MV-4-11 (cell line): ENCODE data around the gene SHLD2.
"Not testable (repeated sequence)": the region's sequence is repeated elsewhere in the genome, so short reads cannot be mapped to it uniquely, and the experiment has no call there.

Experiments used
- DNase-seq: peaks from one replicate; lab custom pipeline; 2025; lab: John Stamatoyannopoulos, UW

SHLD2 gene, protein sequence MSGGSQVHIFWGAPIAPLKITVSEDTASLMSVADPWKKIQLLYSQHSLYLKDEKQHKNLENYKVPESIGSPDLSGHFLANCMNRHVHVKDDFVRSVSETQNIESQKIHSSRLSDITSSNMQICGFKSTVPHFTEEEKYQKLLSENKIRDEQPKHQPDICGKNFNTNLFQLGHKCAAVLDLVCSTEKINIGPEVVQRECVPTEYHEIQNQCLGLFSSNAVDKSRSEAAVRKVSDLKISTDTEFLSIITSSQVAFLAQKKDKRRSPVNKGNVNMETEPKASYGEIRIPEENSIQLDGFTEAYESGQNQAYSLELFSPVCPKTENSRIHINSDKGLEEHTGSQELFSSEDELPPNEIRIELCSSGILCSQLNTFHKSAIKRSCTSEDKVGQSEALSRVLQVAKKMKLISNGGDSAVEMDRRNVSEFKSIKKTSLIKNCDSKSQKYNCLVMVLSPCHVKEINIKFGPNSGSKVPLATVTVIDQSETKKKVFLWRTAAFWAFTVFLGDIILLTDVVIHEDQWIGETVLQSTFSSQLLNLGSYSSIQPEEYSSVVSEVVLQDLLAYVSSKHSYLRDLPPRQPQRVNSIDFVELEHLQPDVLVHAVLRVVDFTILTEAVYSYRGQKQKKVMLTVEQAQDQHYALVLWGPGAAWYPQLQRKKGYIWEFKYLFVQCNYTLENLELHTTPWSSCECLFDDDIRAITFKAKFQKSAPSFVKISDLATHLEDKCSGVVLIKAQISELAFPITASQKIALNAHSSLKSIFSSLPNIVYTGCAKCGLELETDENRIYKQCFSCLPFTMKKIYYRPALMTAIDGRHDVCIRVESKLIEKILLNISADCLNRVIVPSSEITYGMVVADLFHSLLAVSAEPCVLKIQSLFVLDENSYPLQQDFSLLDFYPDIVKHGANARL

DNA sequence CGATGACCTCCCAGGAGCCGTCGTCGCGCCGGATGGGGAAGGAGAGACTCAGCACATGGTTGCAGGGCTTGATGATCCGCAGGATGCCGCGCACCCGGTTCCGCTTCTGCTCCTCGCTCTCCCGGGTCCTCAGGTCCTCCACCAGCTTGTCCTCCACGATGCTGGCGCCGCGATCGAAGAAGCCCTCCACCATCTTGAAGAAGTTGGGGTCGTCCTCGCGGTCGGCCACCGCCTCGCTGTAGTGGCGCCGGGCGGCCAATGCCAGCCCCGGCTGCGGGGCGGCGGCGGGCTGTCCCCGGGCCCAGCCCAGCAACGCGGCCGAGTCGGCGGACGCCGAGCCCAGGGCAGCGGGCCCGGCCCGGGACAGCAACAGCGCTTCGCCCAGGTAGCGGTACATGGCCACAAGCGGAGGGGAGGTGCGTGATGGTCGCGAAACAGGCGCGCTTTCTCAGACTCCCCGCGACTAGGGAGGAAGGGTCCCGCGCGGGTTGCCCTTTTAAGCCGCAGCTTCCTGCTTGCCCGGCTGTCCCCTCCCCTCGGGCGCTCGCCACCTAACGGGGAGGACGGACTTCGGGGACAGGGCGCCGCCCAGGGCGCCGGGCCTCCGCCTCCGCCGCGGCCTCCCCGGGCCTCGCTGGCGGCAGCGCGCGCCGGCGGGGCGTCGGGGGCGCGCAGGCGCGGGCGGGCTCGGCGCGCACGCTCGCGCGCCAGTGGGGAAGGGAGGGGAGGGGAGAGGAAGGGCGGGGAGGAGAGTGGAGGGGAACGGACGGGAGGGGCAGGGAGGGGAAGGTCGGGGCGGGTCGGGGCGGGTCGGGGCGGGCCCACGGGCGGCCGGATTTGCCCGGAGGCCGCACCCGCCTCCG lies at the start of gene SHLD2, which contains the start of gene GLUD1:
SHLD2 (plus strand) TSS at position 834 of the 863 bp plus-strand sequence. CDS start 56,149 bp downstream, outside the sequence.
GLUD1 (minus strand) TSS at position 471 of the 863 bp plus-strand sequence; CDS start at position 397, 74 bp downstream.
- DNase-seq = peak; percentile 88

DNA sequence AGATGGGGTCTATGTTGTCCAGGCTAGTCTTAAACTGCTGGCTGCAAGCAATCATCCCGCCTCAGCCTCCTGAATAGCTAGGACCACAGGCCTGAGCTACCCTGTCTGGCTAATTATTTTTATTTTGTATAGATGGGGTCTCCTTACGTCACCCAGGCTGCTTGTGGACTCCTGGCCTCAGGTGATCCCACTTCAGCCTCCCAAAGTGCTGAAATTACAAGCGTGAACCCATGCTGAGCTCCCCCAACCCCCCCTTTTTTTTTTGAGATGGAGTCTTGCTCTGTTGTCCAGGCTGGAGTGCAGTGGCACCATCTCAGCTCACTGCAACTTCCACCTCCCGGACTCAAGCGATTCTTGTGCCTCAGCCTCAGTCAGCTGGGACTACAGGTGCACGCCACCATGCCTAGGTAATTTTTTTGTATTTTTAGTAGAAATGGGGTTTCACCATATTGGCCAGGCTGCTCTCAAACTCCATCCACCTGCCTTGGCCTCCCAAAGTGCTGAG lies 49.5 kb upstream of the SHLD2 start:
- DNase-seq = no peak

DNA sequence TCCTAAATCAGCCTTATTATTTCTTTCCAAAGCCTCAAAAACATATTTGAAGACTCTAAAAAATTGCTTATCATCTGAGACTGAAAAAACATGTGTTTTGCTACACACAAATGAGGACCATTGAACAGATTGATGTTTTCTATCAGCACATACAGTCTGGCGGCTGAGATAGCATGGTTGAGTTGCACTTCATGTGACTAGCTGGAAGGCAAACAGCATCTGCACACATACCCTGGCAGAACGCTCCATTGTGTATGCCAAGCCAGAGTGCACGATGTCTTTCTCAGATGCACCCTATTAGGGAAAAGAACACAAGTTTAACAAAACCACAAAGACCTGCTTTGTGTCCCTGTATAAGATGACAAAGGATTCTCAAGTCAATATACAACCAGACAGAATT lies 41.9 kb upstream of the SHLD2 start:
- DNase-seq = no peak

DNA sequence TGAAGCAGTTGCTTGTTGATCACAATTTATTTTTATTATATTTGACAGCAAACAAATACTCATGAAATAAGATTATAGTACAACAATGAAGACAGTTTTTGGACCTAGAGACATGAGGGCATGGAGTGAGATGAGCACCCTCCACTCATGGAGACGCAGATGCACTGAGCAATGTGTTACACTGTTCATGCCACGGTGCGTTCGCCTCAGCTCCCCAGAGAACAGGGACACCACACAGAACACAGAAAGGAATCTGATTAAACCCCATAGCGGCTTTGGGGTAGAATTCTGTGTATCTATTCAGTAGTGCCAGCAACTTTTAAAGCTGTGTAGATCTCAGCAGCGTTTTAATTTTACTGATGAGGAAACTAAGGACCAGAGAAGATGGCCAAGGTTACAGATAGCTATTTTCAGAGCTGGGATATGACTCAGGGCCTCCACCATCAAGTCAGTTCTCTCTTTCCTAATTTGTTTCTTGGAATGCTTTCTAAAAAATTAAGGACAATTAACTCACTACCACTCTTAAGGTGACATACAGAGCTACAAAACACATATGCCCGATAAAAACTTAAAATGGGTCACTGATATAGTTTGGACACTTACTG lies 41.3 kb upstream of the SHLD2 start:
- DNase-seq = no peak

DNA sequence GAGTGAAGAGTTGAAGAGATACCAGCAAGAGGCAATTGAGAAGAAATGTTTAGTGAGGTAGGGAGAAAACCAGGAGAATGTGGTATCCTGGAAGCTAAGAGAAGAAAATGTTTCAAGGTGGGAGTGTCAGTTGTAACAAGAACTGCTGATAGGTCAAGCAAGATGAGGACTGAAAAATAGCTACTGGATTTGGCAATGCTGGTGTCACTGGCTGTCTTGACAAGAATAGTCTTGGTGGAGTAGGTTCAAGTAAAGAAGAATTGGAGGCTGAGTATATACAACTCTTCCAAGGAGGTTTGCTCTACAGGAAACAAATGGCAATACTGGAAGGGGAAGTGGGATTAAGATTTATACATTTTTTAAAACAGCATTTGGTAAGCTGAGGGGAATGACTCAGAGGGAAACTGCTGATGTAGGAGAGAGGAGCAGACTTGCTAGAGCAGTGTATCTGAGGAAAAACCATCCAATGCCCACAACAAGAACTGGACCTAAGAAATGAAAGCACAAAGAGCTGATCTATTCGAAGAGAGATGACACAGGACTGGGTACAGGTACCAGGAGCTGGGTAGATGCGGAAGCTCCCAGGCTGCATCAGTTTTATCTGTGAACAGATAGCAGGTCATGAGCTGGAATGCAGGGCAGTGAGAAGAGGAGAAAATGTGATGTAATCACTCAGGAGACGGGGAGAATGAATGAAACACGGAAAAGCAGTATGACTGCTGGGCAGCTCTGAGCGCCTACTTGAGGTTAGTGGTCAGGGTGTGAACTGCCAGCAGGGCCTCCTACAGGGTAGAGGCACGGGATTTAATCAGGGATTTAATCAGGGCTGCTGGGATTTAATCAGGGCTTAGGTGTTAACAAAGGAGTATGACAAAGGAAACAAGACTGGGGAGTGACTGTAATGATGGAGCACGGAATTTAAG lies 40.4 kb upstream of the SHLD2 start:
- peak; percentile 98 for DNase-seq

DNA sequence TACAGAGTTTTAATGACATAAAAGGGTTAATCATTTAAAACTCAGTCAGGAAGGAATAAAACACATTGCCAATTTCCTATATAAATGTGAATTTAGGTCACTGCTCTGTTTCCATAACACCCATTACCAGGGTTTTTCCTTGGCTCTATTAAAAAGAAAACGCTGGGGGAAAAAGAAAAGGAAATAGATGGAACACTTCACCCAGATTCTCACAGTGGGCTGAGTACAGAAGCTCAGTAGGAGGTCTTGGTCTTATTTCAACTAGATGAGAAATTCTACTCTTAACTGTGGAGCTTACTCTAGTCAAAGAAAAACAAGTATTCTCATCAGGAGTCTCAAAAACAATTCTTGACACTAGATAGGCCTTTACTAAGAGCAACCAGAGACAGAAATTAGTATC lies 36.8 kb upstream of the SHLD2 start:
- DNase-seq = no peak

DNA sequence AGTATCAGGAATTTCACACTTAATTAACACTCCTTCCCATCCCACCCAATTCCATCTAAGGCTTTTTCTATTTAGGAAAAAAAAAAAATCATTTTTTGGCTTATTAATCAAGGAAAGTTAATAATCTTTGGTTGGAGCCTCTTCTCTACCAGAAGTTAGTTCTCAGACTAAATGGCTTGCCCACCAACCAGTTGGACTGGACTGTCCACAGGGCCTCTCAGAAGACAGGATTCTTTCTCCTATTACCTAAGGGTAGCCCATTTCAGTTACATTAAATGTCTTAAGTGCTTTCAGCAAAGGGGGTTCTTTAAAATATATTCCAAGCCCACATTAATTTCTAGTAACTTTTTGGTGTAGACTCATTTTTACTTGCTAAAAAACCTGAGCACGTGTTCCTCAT lies 35.6 kb upstream of the SHLD2 start:
- no peak for DNase-seq

DNA sequence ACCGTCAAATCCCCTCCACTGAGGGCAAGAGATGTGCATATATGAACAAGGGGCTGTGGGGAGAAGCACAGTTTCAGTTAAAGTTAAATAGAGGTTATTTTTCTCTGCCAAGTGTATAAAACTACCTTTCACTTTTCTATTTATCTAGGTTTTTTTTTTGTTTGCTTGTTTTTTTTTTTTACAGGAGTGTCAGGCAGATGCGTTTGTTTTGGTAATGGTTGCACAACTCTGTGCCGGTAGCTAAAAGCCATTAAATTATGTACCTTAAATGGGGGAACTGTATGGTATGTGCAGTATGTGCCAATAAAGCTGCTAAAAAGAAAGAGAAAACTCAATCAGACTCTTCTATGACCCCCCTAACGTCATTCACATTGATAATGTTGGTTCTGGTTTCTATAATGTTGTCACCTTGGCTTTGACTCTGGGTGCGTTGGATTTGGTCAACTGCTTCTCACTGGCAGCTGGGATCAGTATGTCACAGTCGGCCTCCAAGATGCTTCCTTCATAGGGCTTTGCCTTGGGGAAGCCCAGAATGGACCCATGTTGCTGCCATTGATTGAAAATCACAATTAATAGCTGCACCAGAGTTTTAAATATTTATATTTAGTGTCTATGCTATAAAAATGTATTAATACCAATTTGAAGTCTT lies 34.6 kb upstream of the SHLD2 start:
- DNase-seq = no peak

DNA sequence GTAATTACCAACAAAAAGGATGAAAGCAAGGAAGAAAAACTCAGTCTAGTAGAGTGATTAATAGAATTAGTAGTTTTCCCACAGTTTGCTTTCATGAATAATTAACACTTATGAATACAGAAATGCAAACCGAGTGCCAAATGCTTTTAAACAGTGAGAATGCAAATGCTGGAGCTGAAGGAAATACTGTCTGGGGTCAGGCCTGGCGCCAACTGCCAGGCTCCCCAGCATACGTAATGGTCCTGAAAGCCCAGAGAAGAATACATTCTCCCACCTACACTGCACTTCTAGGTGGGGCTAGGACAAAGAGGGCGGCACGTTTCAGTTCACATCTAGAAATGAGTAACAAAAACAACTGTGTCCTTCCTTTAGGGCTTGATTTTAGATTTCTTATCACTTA lies 30.4 kb upstream of the SHLD2 start:
- DNase-seq = no peak

DNA sequence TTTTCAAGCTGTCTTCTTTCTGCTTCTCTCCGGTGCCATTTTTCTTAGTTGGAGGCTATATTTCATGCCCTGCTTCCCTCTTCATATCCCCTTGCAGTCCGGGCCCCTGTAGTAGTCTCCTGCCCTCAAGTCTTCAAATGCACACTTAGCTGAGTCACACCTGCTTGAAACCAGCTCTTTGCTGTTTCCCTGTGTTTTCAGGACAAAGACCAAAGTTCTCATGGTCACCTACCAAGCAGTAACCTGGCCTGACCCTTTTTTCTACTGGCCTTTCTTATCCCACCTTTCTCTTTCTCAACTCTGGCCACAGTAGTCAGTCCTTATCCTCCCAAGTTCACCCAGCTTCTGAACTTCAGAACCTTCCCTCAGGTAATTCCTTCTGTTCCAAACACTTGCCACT lies 28.8 kb upstream of the SHLD2 start:
- DNase-seq = no peak

DNA sequence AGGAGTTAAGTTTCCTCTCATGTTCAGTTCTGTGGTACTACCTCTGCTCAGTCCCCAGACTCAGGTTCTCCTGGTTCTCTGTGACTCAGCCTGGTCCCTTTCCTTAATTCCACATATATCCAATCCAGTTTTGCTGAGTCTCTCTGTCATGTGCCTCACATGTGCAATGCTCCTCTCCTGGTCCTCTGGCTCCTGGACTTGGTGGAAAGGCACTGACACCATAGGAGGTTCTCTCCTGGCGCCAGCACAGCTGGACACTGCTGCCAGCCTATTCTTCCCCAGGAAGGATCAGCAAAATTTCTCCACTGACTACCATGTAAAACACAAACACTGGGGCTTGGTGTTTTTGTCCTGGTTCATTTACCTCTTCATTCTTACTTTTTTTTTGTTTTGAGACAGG lies 28.1 kb upstream of the SHLD2 start:
- DNase-seq = no peak

DNA sequence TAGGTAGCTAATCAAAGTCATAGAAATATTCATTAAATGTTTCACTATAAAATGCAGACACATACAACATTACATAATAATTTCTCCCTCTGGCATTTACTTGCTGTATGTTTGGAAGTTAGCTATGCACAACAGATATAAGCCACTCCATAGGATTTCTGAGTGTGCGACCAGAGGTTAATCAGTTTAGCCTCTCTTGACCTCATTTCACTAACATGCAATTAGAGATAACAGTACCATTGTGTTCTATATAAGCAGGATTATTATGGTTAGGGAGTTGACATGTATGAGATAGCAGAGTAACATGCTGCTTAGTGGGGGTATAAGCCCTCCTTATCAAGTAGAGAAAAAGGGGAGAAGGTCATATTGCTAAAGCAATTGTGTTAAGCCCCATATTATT lies 26.7 kb upstream of the SHLD2 start:
- no peak for DNase-seq

DNA sequence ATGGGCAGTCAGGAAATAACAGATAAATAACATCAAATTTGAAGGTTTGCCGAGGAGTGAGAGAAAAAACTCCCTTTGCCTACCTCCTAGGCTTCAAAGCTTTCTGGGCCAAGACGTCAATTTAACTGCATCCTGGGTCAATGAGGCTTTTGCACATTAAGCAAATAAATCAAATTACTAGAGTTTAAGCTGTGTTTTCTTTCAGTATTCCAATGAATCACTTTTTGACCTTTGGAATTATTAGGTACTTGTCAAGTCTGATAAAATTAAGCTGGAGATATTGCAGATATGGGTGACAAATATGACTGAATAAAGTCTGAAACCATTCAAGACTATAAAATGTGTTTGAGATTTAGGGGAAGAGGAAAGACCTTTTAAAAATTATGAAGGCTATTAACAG lies 22.6 kb upstream of the SHLD2 start:
- DNase-seq = no peak

DNA sequence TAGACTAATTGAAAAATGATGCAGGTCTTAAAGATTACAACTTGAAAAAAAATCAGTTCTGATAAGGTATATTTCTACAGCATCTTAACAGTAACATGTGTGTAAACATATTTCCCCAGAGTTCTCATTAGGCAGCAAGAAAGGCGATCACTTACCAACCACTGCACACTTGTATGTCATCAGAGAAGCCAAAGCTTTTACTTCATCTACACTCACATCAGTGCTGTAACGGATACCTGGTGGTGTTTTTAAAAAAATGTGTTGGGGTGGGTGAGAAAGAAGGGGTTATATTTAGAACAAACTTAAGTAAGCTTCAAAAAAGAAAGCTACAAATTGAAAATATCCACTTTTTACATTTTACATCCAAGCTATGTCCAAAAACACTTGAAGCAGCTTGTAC lies 18.6 kb upstream of the SHLD2 start:
- not testable (repeated sequence) for DNase-seq

DNA sequence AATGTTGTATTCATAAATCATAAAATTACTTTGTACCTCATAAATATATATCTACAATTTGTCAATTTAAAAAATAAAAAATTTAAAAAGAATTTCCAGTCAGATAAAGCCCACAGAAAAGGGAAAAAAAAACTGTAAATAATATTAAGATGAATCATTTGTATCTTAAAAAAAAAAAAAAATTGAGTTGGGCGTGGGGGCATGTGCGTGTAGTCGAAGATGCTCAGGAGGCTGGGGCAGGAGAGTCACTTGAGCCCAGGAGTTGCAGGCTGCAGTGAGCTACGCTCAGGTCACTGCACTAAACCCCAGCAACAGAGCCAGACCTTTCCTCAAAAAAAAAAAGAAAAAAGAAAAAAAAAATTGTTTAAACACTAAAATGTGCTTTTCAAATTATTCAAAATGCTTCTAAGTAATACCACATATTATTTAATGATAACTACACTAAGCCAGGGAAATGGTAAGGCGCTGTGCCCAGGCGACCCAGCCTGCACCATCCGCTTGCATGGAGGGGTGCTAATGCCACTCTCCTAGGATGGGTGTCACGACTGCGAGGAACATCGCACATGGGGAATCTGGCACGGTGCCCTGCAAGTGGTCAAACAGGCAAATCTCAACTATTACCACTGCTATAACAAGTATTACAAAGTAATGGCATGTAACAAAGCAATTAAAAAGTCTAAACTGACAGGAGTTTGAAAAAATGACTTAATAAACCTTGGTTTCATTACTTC lies 15.7 kb upstream of the SHLD2 start:
- no peak for DNase-seq

DNA sequence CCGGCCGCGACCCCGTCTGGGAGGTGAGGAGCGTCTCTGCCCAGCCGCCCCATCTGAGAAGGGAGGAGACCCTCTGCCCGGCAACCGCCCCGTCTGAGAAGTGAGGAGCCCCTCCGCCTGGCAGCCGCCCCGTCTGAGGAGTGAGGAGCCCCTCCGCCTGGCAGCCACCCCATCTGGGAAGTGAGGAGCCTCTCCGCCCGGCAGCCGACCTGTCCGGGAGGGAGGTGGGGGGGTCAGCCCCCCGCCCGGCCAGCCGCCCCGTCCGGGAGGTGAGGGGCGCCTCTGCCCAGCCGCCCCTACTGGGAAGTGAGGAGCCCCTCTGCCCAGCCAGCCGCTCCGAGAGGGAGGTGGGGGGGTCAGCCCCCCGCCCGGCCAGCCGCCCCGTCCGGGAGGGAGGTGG lies 14.4 kb upstream of the SHLD2 start:
- not testable (repeated sequence) for DNase-seq

DNA sequence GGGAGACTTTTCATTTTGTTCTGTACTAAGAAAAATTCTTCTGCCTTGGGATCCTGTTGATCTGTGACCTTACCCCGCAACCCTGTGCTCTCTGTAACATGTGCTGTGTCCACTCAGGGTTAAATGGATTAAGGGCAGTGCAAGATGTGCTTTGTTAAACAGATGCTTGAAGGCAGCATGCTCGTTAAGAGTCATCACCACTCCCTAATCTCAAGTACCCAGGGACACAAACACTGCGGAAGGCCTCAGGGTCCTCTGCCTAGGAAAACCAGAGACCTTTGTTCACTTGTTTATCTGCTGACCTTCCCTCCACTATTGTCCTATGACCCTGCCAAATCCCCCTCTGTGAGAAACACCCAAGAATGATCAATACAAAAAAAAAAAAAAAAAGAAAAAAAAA lies 13.4 kb upstream of the SHLD2 start:
- not testable (repeated sequence) for DNase-seq

DNA sequence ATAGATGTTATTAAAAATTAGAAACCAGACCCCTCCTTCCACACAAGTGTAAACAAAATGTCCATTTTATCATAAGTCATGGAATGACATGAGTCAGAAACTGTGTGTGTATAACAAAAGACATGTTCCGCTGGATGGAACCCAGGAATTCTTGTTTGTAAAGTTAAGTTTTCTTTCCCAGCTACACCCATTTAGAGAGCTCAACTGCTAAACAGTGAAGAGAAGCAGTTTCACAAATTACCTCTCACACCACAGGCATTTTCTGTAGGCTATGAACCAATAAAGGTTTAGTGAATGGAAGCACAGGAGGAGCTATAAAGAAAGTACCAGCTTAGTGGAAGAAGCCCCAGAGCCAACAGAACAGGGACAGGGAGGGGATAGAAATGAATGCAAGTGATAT lies 12.8 kb upstream of the SHLD2 start:
- not testable (repeated sequence) for DNase-seq
